K562 (cell line): ENCODE data around the gene TTC28. TPM values are rescaled to one million over a fixed set of nuclear protein-coding genes. Genes with fewer than 3 reads are reported as not detected.

Experiments
- ATAC-seq: fragments of 200-7000 bp; cut with Tn5 transposase; 3 replicates; pipeline ENCODE4 v1.9.1; 2020; ENCODE audit warnings: moderate library complexity
- BruUV-seq: library from RNA; stranded (reverse); fragments of 400-500 nt; replicated peaks from 2 replicates; lab custom pipeline; 2021; lab: Mats Ljungman, UMichigan
- CTCF ChIA-PET: fragments of 300-600 bp; formaldehyde crosslinking; extraction: SDS; loops from one replicate; lab custom pipeline; 2021; ENCODE audit warnings: low intra/inter-chr PET ratio; lab: Yijun Ruan, JAX
- POLR2A ChIA-PET: fragments of 300-600, 350-650 bp; sonication (Branson Sonifier 250); formaldehyde crosslinking; extraction: SDS; loops from one replicate; lab custom pipeline; 2021; ENCODE audit warnings: antibody characterized with exemption, inconsistent platforms; lab: Yijun Ruan, JAX
- DNase-seq, 4 experiments: peaks; one replicate each; pipeline versions ENCODE4 v3.0.0 to v3.0.0-alpha.2; 2011 to 2018; ENCODE audit warnings: low spot score in 3 of 4, mixed read lengths in 3 of 4; ENCODE audit errors: extremely low read depth in 1 of 4
- FAIRE-seq: peaks from 2 replicates; lab custom pipeline; 2011; peaks lifted over from hg19 to GRCh38; lab: Jason Lieb, UNC
- H2AFZ ChIP-seq: 2 replicates; pipeline ENCODE4 v1.6.0; 2011; ENCODE audit warnings: low read depth, low read length, control low read depth, inconsistent platforms
- H3K27ac ChIP-seq: fragments of 200-600 bp; 3 replicates; pipeline ENCODE4 v1.8.0; 2011; ENCODE audit warnings: low read depth, mild to moderate bottlenecking, control low read depth, inconsistent platforms, low read length, moderate library complexity, mixed read lengths; ENCODE audit errors: extremely low read depth
- H3K27me3 ChIP-seq, 2 experiments: fragments of 300-600 bp in 1 of 2; 2 replicates in 1 of 2; 3 replicates in 1 of 2; pipeline versions ENCODE4 v1.6.0 to v1.8.0; 2011; ENCODE audit warnings: inconsistent platforms in 2 of 2, low read length in 2 of 2, mild to moderate bottlenecking in 1 of 2, mixed read lengths in 1 of 2, moderate library complexity in 1 of 2; ENCODE audit not compliant: control insufficient read depth in 2 of 2, insufficient read depth in 2 of 2
- H3K36me3 ChIP-seq: fragments of 300-600 bp; 3 replicates; pipeline ENCODE4 v1.8.0; 2011; ENCODE audit warnings: mild to moderate bottlenecking, low read length, inconsistent platforms; ENCODE audit not compliant: control insufficient read depth, insufficient read depth
- H3K4me1 ChIP-seq, 2 experiments: fragments of 200-600 bp in 1 of 2; replicated peaks in 1 of 2; 2 replicates in 1 of 2; 3 replicates in 1 of 2; pipeline versions ENCODE4 v1.5.1 to v1.8.0; 2011; ENCODE audit warnings: inconsistent platforms in 2 of 2, low read length in 2 of 2, mild to moderate bottlenecking in 1 of 2, mixed read lengths in 1 of 2, moderate library complexity in 1 of 2; ENCODE audit not compliant: control insufficient read depth in 2 of 2, insufficient read depth in 2 of 2
- H3K4me2 ChIP-seq: 2 replicates; pipeline ENCODE4 v1.6.1; 2011; ENCODE audit warnings: low read length, control low read depth, inconsistent platforms, mixed read lengths; ENCODE audit not compliant: insufficient read depth
- H3K4me3 ChIP-seq: fragments of 200-600 bp; sonication (generic), shearing (Covaris generic); 2 replicates; pipeline ENCODE4 v1.5.1; 2016; ENCODE audit warnings: control low read depth, inconsistent platforms
- H3K79me2 ChIP-seq: fragments of 200-600 bp; 3 replicates; pipeline ENCODE4 v1.8.0; 2011; ENCODE audit warnings: low read length, inconsistent platforms; ENCODE audit not compliant: control insufficient read depth, insufficient read depth
- H3K9ac ChIP-seq, 2 experiments: 2 replicates each; pipeline versions ENCODE4 v1.6.0 to v1.6.1; 2011; ENCODE audit warnings: low read depth in 2 of 2, low read length in 2 of 2, control low read depth in 1 of 2, inconsistent platforms in 1 of 2, mild to moderate bottlenecking in 1 of 2, mixed read lengths in 1 of 2; ENCODE audit not compliant: insufficient read depth in 1 of 2
- H3K9me1 ChIP-seq: one replicate; pipeline ENCODE4 v1.6.0; 2011; ENCODE audit warnings: inconsistent platforms, mild to moderate bottlenecking, low read length, moderate library complexity; ENCODE audit not compliant: control insufficient read depth, insufficient read depth
- H3K9me3 ChIP-seq: replicated peaks from 2 replicates; pipeline ENCODE4 v1.5.1; 2011; ENCODE audit warnings: low read depth, low read length, inconsistent platforms; ENCODE audit not compliant: control insufficient read depth, insufficient read depth
- H4K20me1 ChIP-seq: replicated peaks from 2 replicates; pipeline ENCODE4 v1.6.1; 2011; ENCODE audit warnings: low read length, inconsistent platforms, mixed read lengths; ENCODE audit not compliant: control insufficient read depth, insufficient read depth
- DIDO1 ChIP-seq: fragments of 450-650 bp; IDR thresholded peaks from 2 replicates; pipeline ENCODE4 v1.6.1; 2016; ENCODE audit warnings: low read depth, missing biosample characterization, missing genetic modification characterization
- HMGN3 ChIP-seq: IDR thresholded peaks from 2 replicates; pipeline ENCODE4 v1.6.1; 2011; ENCODE audit warnings: borderline replicate concordance, low read depth, mild to moderate bottlenecking, mixed read lengths, low read length; ENCODE audit not compliant: insufficient read length; ENCODE audit errors: extremely low read depth
- MAFF ChIP-seq: IDR thresholded peaks from 2 replicates; pipeline ENCODE4 v1.6.1; 2012; ENCODE audit warnings: low read length, improper control_type of control experiment
- MEF2A ChIP-seq: IDR thresholded peaks from 2 replicates; pipeline ENCODE4 v1.6.1; 2011; ENCODE audit warnings: low read depth, mild to moderate bottlenecking, low read length, moderate library complexity; ENCODE audit not compliant: control insufficient read depth
- MEF2D ChIP-seq: conservative IDR thresholded peaks from 2 replicates; pipeline ENCODE4 v1.6.1; 2016; ENCODE audit warnings: low read depth, missing genetic modification characterization, missing compliant biosample characterization
- RBBP5 ChIP-seq: fragments of 200-600 bp; sonication (generic); IDR thresholded peaks from 2 replicates; pipeline ENCODE4 v1.6.1; 2012; ENCODE audit warnings: borderline replicate concordance, mild to moderate bottlenecking, low read length, control low read depth, inconsistent platforms; ENCODE audit not compliant: insufficient read depth, poor library complexity, severe bottlenecking
- RBM25 ChIP-seq: fragments of 200-400 bp; formaldehyde crosslinking; IDR thresholded peaks from 2 replicates; pipeline ENCODE4 v1.6.1; 2018; ENCODE audit warnings: low read length, low read depth, moderate library complexity; ENCODE audit not compliant: severe bottlenecking
- SMARCA5 ChIP-seq: fragments of 450-650 bp; IDR thresholded peaks from 2 replicates; pipeline ENCODE4 v1.6.1; 2016
- TBL1XR1 ChIP-seq, 2 experiments: IDR thresholded peaks; 2 replicates each; pipeline ENCODE4 v1.6.1; 2012; ENCODE audit warnings: improper control_type of control experiment in 2 of 2, low read length in 2 of 2, mild to moderate bottlenecking in 1 of 2
- U2AF2 ChIP-seq: fragments of 200-400 bp; formaldehyde crosslinking; optimal IDR thresholded peaks from 2 replicates; pipeline ENCODE3; 2017; ENCODE audit warnings: low read depth, mild to moderate bottlenecking, low read length
- ZNF146 ChIP-seq: IDR thresholded peaks from one replicate; pipeline ENCODE4 v1.6.1; 2018; ENCODE audit warnings: missing compliant biosample characterization; ENCODE audit not compliant: unreplicated experiment
- ZNF239 ChIP-seq: fragments of 250-450 bp; sonication (Bioruptor Pico); IDR thresholded peaks from 2 replicates; pipeline ENCODE4 v1.4.0; 2020; ENCODE audit warnings: mild to moderate bottlenecking
- ZNF311 ChIP-seq: fragments of 250-450 bp; sonication (Bioruptor Pico); IDR thresholded peaks from 2 replicates; pipeline ENCODE4 v1.4.0; 2020; ENCODE audit warnings: mild to moderate bottlenecking, moderate library complexity
- ZNF512 ChIP-seq: IDR thresholded peaks from 2 replicates; pipeline ENCODE4 v1.6.1; 2016; ENCODE audit warnings: missing genetic modification characterization, missing compliant biosample characterization
- WGBS: fragments of 100-300 bp; shearing (Covaris generic); methylation state at CpG from one replicate; pipeline ENCODE4 v1.1.6; 2016; ENCODE audit warnings: low coverage, mixed read lengths; ENCODE audit not compliant: insufficient coverage; ENCODE audit errors: missing lambda C conversion rate; 5-methylcytosine and 5-hydroxymethylcytosine counted together
- in situ Hi-C: fragments of 300-500 bp; cut with MboI; formaldehyde crosslinking; loops from 4 replicates; pipeline ENCODE4 v1.15.0; 2018; ENCODE audit warnings: inconsistent platforms, mixed read lengths
- intact Hi-C: fragments of 100-400 bp; cut with micrococcal nuclease; formaldehyde crosslinking; loops from 2 replicates; pipeline ENCODE4 v1.14.2; 2022
- polyA plus RNA-seq, 8 experiments: library from polyadenylated mRNA; depleted of rRNA in 4 of 8; stranded (reverse) in 5 of 8; unstranded in 3 of 8; fragments of >200 nt; fragmentation: Nextera tagmentation in 2 of 8; fragmentation: Illumina TruSeq in 1 of 8; extraction: Ambion mirVana in 2 of 8; extraction: Trizol in 1 of 8; gene quantifications; 2 replicates each; pipeline versions ENCODE4 v1.2.1 to v1.2.3, GENCODE V29; 2011 to 2014; ENCODE audit warnings: inconsistent platforms in 1 of 8, missing spikeins in 1 of 8
- total RNA-seq, 7 experiments: library from RNA; depleted of rRNA in 6 of 7; stranded (reverse); fragments of >200 nt in 6 of 7; fragmentation: Illumina TruSeq in 2 of 7; extraction: Trizol in 2 of 7; gene quantifications; 2 replicates each; pipeline versions ENCODE4 v1.2.1 to v1.2.3, GENCODE V29; 2011 to 2021; ENCODE audit warnings: low replicate concordance in 1 of 7

The TTC28 gene
- total and polyA plus RNA-seq, 9 of the 15 experiments (the other 6 are each of a cell fraction or from before 2014, with no cell fraction given): 0.22 to 10.7 (median 3.1) TPM

GRCh38 chr22:28574159-28574788, 105.4 kb downstream of the TTC28 start:
- 19% methylated on average over 3 of the region's 4 CpGs for WGBS
- no peak for FAIRE-seq

More at GRCh38 chr22:28574159-28574788, 105.4 kb downstream of the TTC28 start:
- H3K79me2 ChIP-seq: no peaks in the 10 kb centered on the region
- ChIA-PET POLR2A (interaction anchor here (0.5 to 0.6 kb wide), 2 partner anchors 15 to 113 kb away, joined by 3 read pairs; no protein-coding TSS in a partner anchor), CTCF (no interaction called here)
- no peaks in the 10 kb centered on the region for H3K9me3 ChIP-seq
- H3K9ac ChIP-seq: no peak overlapping the region
- TF ChIP-seq MEF2A: peak; percentile 49; the same call in 1 of the 2 replicates
- TF ChIP-seq RBBP5: no peak
- no peak for TF ChIP-seq ZNF311 (CRISPR knock-in tag)
- peak; percentile 91; the same call in 1 of the 2 replicates for TF ChIP-seq MEF2D (tag)
- TF ChIP-seq ZNF146 (CRISPR knock-in tag): peak; percentile 46
- no peak for TF ChIP-seq MAFF
- TF ChIP-seq SMARCA5: peak; percentile 63; the same call in 1 of the 2 replicates
- no peak for TF ChIP-seq ZNF239 (CRISPR knock-in tag)
- no peak for TF ChIP-seq DIDO1
- no peak for TF ChIP-seq U2AF2
- no peak for TF ChIP-seq HMGN3
- TF ChIP-seq TBL1XR1 (IDR thresholded peaks at IDR 0.05; ENCODE audit: low read length in 2 of 2): no peak
- no peak for TF ChIP-seq ZNF512 (tag)
- TF ChIP-seq RBM25: peak; percentile 29
- no peak overlapping the region for H3K4me2 ChIP-seq
- no peak overlapping the region for H3K27ac ChIP-seq
- BruUV-seq: no TSS peak
- no peaks in the 10 kb centered on the region for H3K9me1 ChIP-seq
- H3K36me3 ChIP-seq: no peaks in the 10 kb centered on the region
- no peaks in the 10 kb centered on the region for H3K27me3 ChIP-seq
- H3K4me1 ChIP-seq: no peaks in the 10 kb centered on the region
- in situ Hi-C loops (no loop called here), intact Hi-C loops (no loop called here)
- ATAC-seq (no peak), DNase-seq (no peak)
- H4K20me1 ChIP-seq: no peaks in the 10 kb centered on the region
- no peak overlapping the region for H3K4me3 ChIP-seq
- no peak overlapping the region for H2AFZ ChIP-seq
